ENCODE measurements around the gene CRADD.
A peak's percentile ranks its signal among the peaks of the same experiment; 100 is the strongest.

Gene CRADD

GRCh38 chr12:93938317-93938716, 261.1 kb downstream of the CRADD start:
- TF ChIP-seq CTCF (IDR thresholded peaks at IDR 0.05; ENCODE audit: low read length, missing control alignments), result no peak
- H3K4me3 ChIP-seq (replicated peaks; ENCODE audit: low read depth, low read length), result no peak overlapping the region
- no peak for DNase-seq (ENCODE audit: low read depth)

- no peak for TF ChIP-seq CTCF (IDR thresholded peaks at IDR 0.05; ENCODE audit: low read length, missing control alignments)
- no peak for DNase-seq (ENCODE audit: low read depth)
These were observed 261.8 kb downstream of the CRADD start for GRCh38 chr12:93938931-93939330.

GRCh38 chr12:93939641-93940325, 262.6 kb downstream of the CRADD start:
- no peak overlapping the region for H3K4me3 ChIP-seq (replicated peaks; ENCODE audit: low read depth, low read length)

More at GRCh38 chr12:93938931-93939330, 261.8 kb downstream of the CRADD start:
- H3K4me3 ChIP-seq (replicated peaks; ENCODE audit: low read depth, low read length), result no peak overlapping the region

GRCh38 chr12:93943780-93944179, 266.6 kb downstream of the CRADD start:
- TF ChIP-seq CTCF (IDR thresholded peaks at IDR 0.05; ENCODE audit: low read length, missing control alignments), result no peak
- DNase-seq (ENCODE audit: low read depth), result peak; percentile 37
- no peak overlapping the region for H3K4me3 ChIP-seq (replicated peaks; ENCODE audit: low read depth, low read length)

More at GRCh38 chr12:93939641-93940325, 262.6 kb downstream of the CRADD start:
- no peak for TF ChIP-seq CTCF (IDR thresholded peaks at IDR 0.05; ENCODE audit: low read length, missing control alignments)
- DNase-seq (ENCODE audit: low read depth), result no peak

GRCh38 chr12:93944201-93944600, 267.0 kb downstream of the CRADD start:
- no peak for DNase-seq (ENCODE audit: low read depth)
- no peak for TF ChIP-seq CTCF (IDR thresholded peaks at IDR 0.05; ENCODE audit: low read length, missing control alignments)
- no peak overlapping the region for H3K4me3 ChIP-seq (replicated peaks; ENCODE audit: low read depth, low read length)
